K562 (cell line): ENCODE results near the gene CCDC136. TPM values are rescaled to one million over a fixed set of nuclear protein-coding genes. Genes with fewer than 3 reads are reported as not detected.

Source experiments
- ATAC-seq: fragments of 200-7000 bp; cut with Tn5 transposase; 3 replicates; pipeline ENCODE4 v1.9.1; 2020; ENCODE audit warnings: moderate library complexity
- BruUV-seq: library from RNA; stranded (reverse); fragments of 400-500 nt; replicated peaks from 2 replicates; lab custom pipeline; 2021; lab: Mats Ljungman, UMichigan
- CTCF ChIA-PET: fragments of 300-600 bp; formaldehyde crosslinking; extraction: SDS; loops from one replicate; lab custom pipeline; 2021; ENCODE audit warnings: low intra/inter-chr PET ratio; lab: Yijun Ruan, JAX
- POLR2A ChIA-PET: fragments of 300-600, 350-650 bp; sonication (Branson Sonifier 250); formaldehyde crosslinking; extraction: SDS; loops from one replicate; lab custom pipeline; 2021; ENCODE audit warnings: antibody characterized with exemption, inconsistent platforms; lab: Yijun Ruan, JAX
- DNase-seq, 4 experiments: peaks; one replicate each; pipeline versions ENCODE4 v3.0.0 to v3.0.0-alpha.2; 2011 to 2018; ENCODE audit warnings: low spot score in 3 of 4, mixed read lengths in 3 of 4; ENCODE audit errors: extremely low read depth in 1 of 4
- FAIRE-seq: peaks from 2 replicates; lab custom pipeline; 2011; peaks lifted over from hg19 to GRCh38; lab: Jason Lieb, UNC
- H2AFZ ChIP-seq: 2 replicates; pipeline ENCODE4 v1.6.0; 2011; ENCODE audit warnings: low read depth, low read length, control low read depth, inconsistent platforms
- H3K27ac ChIP-seq: fragments of 200-600 bp; 3 replicates; pipeline ENCODE4 v1.8.0; 2011; ENCODE audit warnings: low read depth, mild to moderate bottlenecking, control low read depth, inconsistent platforms, low read length, moderate library complexity, mixed read lengths; ENCODE audit errors: extremely low read depth
- H3K27me3 ChIP-seq, 2 experiments: fragments of 300-600 bp in 1 of 2; 2 replicates in 1 of 2; 3 replicates in 1 of 2; pipeline versions ENCODE4 v1.6.0 to v1.8.0; 2011; ENCODE audit warnings: inconsistent platforms in 2 of 2, low read length in 2 of 2, mild to moderate bottlenecking in 1 of 2, mixed read lengths in 1 of 2, moderate library complexity in 1 of 2; ENCODE audit not compliant: control insufficient read depth in 2 of 2, insufficient read depth in 2 of 2
- H3K36me3 ChIP-seq: fragments of 300-600 bp; 3 replicates; pipeline ENCODE4 v1.8.0; 2011; ENCODE audit warnings: mild to moderate bottlenecking, low read length, inconsistent platforms; ENCODE audit not compliant: control insufficient read depth, insufficient read depth
- H3K4me1 ChIP-seq, 2 experiments: fragments of 200-600 bp in 1 of 2; replicated peaks in 1 of 2; 2 replicates in 1 of 2; 3 replicates in 1 of 2; pipeline versions ENCODE4 v1.5.1 to v1.8.0; 2011; ENCODE audit warnings: inconsistent platforms in 2 of 2, low read length in 2 of 2, mild to moderate bottlenecking in 1 of 2, mixed read lengths in 1 of 2, moderate library complexity in 1 of 2; ENCODE audit not compliant: control insufficient read depth in 2 of 2, insufficient read depth in 2 of 2
- H3K4me2 ChIP-seq: 2 replicates; pipeline ENCODE4 v1.6.1; 2011; ENCODE audit warnings: low read length, control low read depth, inconsistent platforms, mixed read lengths; ENCODE audit not compliant: insufficient read depth
- H3K4me3 ChIP-seq: fragments of 200-600 bp; sonication (generic), shearing (Covaris generic); 2 replicates; pipeline ENCODE4 v1.5.1; 2016; ENCODE audit warnings: control low read depth, inconsistent platforms
- H3K79me2 ChIP-seq: fragments of 200-600 bp; 3 replicates; pipeline ENCODE4 v1.8.0; 2011; ENCODE audit warnings: low read length, inconsistent platforms; ENCODE audit not compliant: control insufficient read depth, insufficient read depth
- H3K9ac ChIP-seq, 2 experiments: 2 replicates each; pipeline versions ENCODE4 v1.6.0 to v1.6.1; 2011; ENCODE audit warnings: low read depth in 2 of 2, low read length in 2 of 2, control low read depth in 1 of 2, inconsistent platforms in 1 of 2, mild to moderate bottlenecking in 1 of 2, mixed read lengths in 1 of 2; ENCODE audit not compliant: insufficient read depth in 1 of 2
- H3K9me1 ChIP-seq: one replicate; pipeline ENCODE4 v1.6.0; 2011; ENCODE audit warnings: inconsistent platforms, mild to moderate bottlenecking, low read length, moderate library complexity; ENCODE audit not compliant: control insufficient read depth, insufficient read depth
- H3K9me3 ChIP-seq: replicated peaks from 2 replicates; pipeline ENCODE4 v1.5.1; 2011; ENCODE audit warnings: low read depth, low read length, inconsistent platforms; ENCODE audit not compliant: control insufficient read depth, insufficient read depth
- H4K20me1 ChIP-seq: replicated peaks from 2 replicates; pipeline ENCODE4 v1.6.1; 2011; ENCODE audit warnings: low read length, inconsistent platforms, mixed read lengths; ENCODE audit not compliant: control insufficient read depth, insufficient read depth
- REST ChIP-seq, 2 experiments: fragments of 450-650 bp; formaldehyde crosslinking in 1 of 2; IDR thresholded peaks; 2 replicates each; pipeline versions ENCODE4 v1.4.0 to v1.6.1; 2014 to 2020; ENCODE audit warnings: mild to moderate bottlenecking in 2 of 2, borderline replicate concordance in 1 of 2, low read depth in 1 of 2
- ZFP1 ChIP-seq: fragments of 450-650 bp; formaldehyde crosslinking; IDR thresholded peaks from 2 replicates; pipeline ENCODE4 v1.4.0; 2020; ENCODE audit warnings: mild to moderate bottlenecking, mixed read lengths
- WGBS: fragments of 100-300 bp; shearing (Covaris generic); methylation state at CpG from one replicate; pipeline ENCODE4 v1.1.6; 2016; ENCODE audit warnings: low coverage, mixed read lengths; ENCODE audit not compliant: insufficient coverage; ENCODE audit errors: missing lambda C conversion rate; 5-methylcytosine and 5-hydroxymethylcytosine counted together
- in situ Hi-C: fragments of 300-500 bp; cut with MboI; formaldehyde crosslinking; loops from 4 replicates; pipeline ENCODE4 v1.15.0; 2018; ENCODE audit warnings: inconsistent platforms, mixed read lengths
- intact Hi-C: fragments of 100-400 bp; cut with micrococcal nuclease; formaldehyde crosslinking; loops from 2 replicates; pipeline ENCODE4 v1.14.2; 2022
- polyA plus RNA-seq, 8 experiments: library from polyadenylated mRNA; depleted of rRNA in 4 of 8; stranded (reverse) in 5 of 8; unstranded in 3 of 8; fragments of >200 nt; fragmentation: Nextera tagmentation in 2 of 8; fragmentation: Illumina TruSeq in 1 of 8; extraction: Ambion mirVana in 2 of 8; extraction: Trizol in 1 of 8; gene quantifications; 2 replicates each; pipeline versions ENCODE4 v1.2.1 to v1.2.3, GENCODE V29; 2011 to 2014; ENCODE audit warnings: inconsistent platforms in 1 of 8, missing spikeins in 1 of 8
- total RNA-seq, 7 experiments: library from RNA; depleted of rRNA in 6 of 7; stranded (reverse); fragments of >200 nt in 6 of 7; fragmentation: Illumina TruSeq in 2 of 7; extraction: Trizol in 2 of 7; gene quantifications; 2 replicates each; pipeline versions ENCODE4 v1.2.1 to v1.2.3, GENCODE V29; 2011 to 2021; ENCODE audit warnings: low replicate concordance in 1 of 7

The CCDC136 gene
- total and polyA plus RNA-seq, 9 of the 15 experiments (the other 6 are each of a cell fraction or from before 2014, with no cell fraction given) = 2.4 to 40.8 (median 26.5) TPM

GRCh38 chr7:128778946-128779345 lies 12.8 kb upstream of the CCDC136 start:
- no peaks in the 10 kb centered on the region for H3K9me1 ChIP-seq
- no peak for DNase-seq
- FAIRE-seq = no peak
- POLR2A ChIA-PET = interaction anchor here (0.9 to 2.8 kb wide), 5 partner anchors 7 to 38 kb away, joined by 3 to 10 read pairs (median 5); no protein-coding TSS in a partner anchor
- no peak overlapping the region for H2AFZ ChIP-seq
- no peak overlapping the region for H3K9ac ChIP-seq
- no peaks in the 10 kb centered on the region; a peak in 1 of 5 replicates for H3K27me3 ChIP-seq
- no peak overlapping the region for H3K4me2 ChIP-seq
- CTCF ChIA-PET = no interaction called here
- peaks cover 3% of the 10 kb centered on the region; the same call in 1 of the 3 replicates for H3K36me3 ChIP-seq
- in situ Hi-C loops = no loop called here
- no TSS peak for BruUV-seq
- no peak overlapping the region for H3K4me3 ChIP-seq
- no peak overlapping the region for H3K27ac ChIP-seq
- no peaks in the 10 kb centered on the region for H3K79me2 ChIP-seq
- H3K9me3 ChIP-seq = no peaks in the 10 kb centered on the region
- H3K4me1 ChIP-seq = peaks cover 5 to 17% of the 10 kb centered on the region in 2 experiments; a peak in 4 of 5 replicates
- no peaks in the 10 kb centered on the region for H4K20me1 ChIP-seq
- TF ChIP-seq REST (IDR thresholded peaks at IDR 0.05; ENCODE audit: borderline replicate concordance) (peak; percentile 45; the same call in 1 of the 2 replicates), REST (CRISPR knock-in tag; IDR thresholded peaks at IDR 0.05; ENCODE audit: low read depth) (no peak), ZFP1 (CRISPR knock-in tag) (no peak)
- intact Hi-C loops = no loop called here
- no peak for ATAC-seq
- 74% methylated on average over 5 of the region's 5 CpGs for WGBS
